ENCODE measurements around the gene LXN. TPM values are rescaled to one million over a fixed set of nuclear protein-coding genes. Genes with fewer than 3 reads are reported as not detected.

The LXN gene
- total RNA-seq, 2 experiments from 2014 or later, result 7.1 to 7.8 TPM

GRCh38 chr3:158660711-158661110, 11.7 kb downstream of the LXN start:
- no peak for TF ChIP-seq CTCF (IDR thresholded peaks at IDR 0.05)
- Mint-ChIP-seq H3K36me3 (ENCODE audit: low read depth) (peaks cover 43% of the 10 kb centered on the region), H3K27me3 (no peaks in the 10 kb centered on the region), H3K4me3 (no peak overlapping the region), H3K4me1 (ENCODE audit: low read depth) (peaks cover 13% of the 10 kb centered on the region), H3K27ac (no peak overlapping the region), H3K9me3 (no peaks in the 10 kb centered on the region)
- ATAC-seq, result no peak
- ChIA-PET POLR2A (no interaction called here), CTCF (interaction anchor here (0.8 to 4.0 kb wide), 11 partner anchors 7 to 134 kb away, joined by 3 to 65 read pairs (median 16); partner anchors contain the start of genes GFM1 and LXN)
- no peak for DNase-seq
- intact Hi-C loops (cut with micrococcal nuclease), result no loop called here

GRCh38 chr3:158659454-158660237, 12.8 kb downstream of the LXN start:
- no peaks in the 10 kb centered on the region for H3K27me3 Mint-ChIP-seq
- H3K4me1 Mint-ChIP-seq (ENCODE audit: low read depth), result peaks cover 13% of the 10 kb centered on the region
- H3K27ac Mint-ChIP-seq, result no peak overlapping the region
- peak; percentile 65 for DNase-seq
- H3K9me3 Mint-ChIP-seq, result no peaks in the 10 kb centered on the region
- no peak overlapping the region for H3K4me3 Mint-ChIP-seq
- intact Hi-C loops (cut with micrococcal nuclease), result loop anchor here (5.0 kb wide), 1 partner anchor 133 kb away; no protein-coding TSS in a partner anchor
- H3K36me3 Mint-ChIP-seq (ENCODE audit: low read depth), result peaks cover 43% of the 10 kb centered on the region
- peak; percentile 93 for ATAC-seq
- POLR2A ChIA-PET, result interaction anchor here (1.3 kb wide), 1 partner anchor 15 kb away, joined by 7 read pairs; the partner anchor contains the start of gene GFM1
- peak; percentile 60 for TF ChIP-seq CTCF (IDR thresholded peaks at IDR 0.05)
- CTCF ChIA-PET, result interaction anchor here (0.7 to 4.0 kb wide), 26 partner anchors 8 to 704 kb away, joined by 3 to 65 read pairs (median 6); partner anchors contain the start of genes GFM1, LXN and MFSD1

DNA sequence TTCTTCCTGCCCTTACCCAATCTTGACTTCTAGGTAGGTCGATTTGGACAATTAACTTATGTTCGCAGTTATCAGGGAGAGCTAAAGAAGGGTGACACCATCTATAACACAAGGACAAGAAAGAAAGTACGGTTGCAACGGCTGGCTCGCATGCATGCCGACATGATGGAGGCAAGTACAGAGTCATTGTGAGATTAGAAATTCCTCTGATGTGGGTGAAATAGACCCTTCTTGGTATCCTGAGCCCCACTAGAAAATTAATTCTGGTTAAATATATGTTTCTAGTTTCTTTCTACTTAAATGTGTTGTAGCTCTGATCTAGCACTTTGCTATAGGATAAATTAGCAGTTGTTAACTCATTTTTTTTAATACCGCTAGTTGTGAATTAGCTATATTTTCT, 13.6 kb downstream of the LXN start:
- peak; percentile 56 for ATAC-seq
- Mint-ChIP-seq H3K4me1 (ENCODE audit: low read depth) (peaks cover 9% of the 10 kb centered on the region), H3K4me3 (no peak overlapping the region), H3K36me3 (ENCODE audit: low read depth) (peaks cover 37% of the 10 kb centered on the region), H3K9me3 (no peaks in the 10 kb centered on the region), H3K27ac (peak overlapping the region; percentile 25), H3K27me3 (no peaks in the 10 kb centered on the region)
- intact Hi-C loops (cut with micrococcal nuclease), result loop anchor here (5.0 kb wide), 1 partner anchor 133 kb away; no protein-coding TSS in a partner anchor
- ChIA-PET POLR2A (interaction anchor here (1.3 kb wide), 1 partner anchor 15 kb away, joined by 7 read pairs; the partner anchor contains the start of gene GFM1), CTCF (interaction anchor here (0.7 to 4.0 kb wide), 20 partner anchors 8 to 703 kb away, joined by 3 to 65 read pairs (median 8); partner anchors contain the start of genes GFM1, LXN and MFSD1)
- peak; percentile 20 for DNase-seq
- TF ChIP-seq CTCF (IDR thresholded peaks at IDR 0.05), result no peak

DNA sequence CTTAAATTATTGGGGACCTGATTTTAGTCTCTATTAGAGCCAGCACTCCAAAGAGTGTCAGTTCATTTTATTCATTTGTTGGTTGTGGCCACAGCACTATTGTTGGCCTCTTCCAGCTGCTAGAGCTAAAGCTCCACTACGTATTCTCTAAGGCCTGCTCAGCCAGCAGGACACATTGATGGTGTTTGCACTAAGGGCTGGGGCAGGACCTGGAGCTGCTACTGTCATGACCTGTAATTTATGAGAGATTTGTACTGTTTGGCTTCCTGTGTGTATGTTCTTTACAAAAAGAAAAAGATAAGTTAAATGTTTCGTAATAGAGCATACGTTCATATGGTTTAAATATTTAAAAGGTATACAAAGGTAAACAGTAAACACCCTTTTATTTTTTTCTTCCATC, 20.0 kb downstream of the LXN start:
- no peaks in the 10 kb centered on the region for H3K27me3 Mint-ChIP-seq
- intact Hi-C loops (cut with micrococcal nuclease), result no loop called here
- H3K9me3 Mint-ChIP-seq, result no peaks in the 10 kb centered on the region
- H3K36me3 Mint-ChIP-seq (ENCODE audit: low read depth), result peaks cover 39% of the 10 kb centered on the region
- no peak overlapping the region for H3K27ac Mint-ChIP-seq
- H3K4me3 Mint-ChIP-seq, result no peak overlapping the region
- no peak for ATAC-seq
- CTCF ChIA-PET, result interaction anchor here (1.1 to 2.5 kb wide), 2 partner anchors 8 to 75 kb away, joined by 3 to 17 read pairs; no protein-coding TSS in a partner anchor
- H3K4me1 Mint-ChIP-seq (ENCODE audit: low read depth), result peaks cover 21% of the 10 kb centered on the region
- POLR2A ChIA-PET, result no interaction called here
- DNase-seq, result no peak
- TF ChIP-seq CTCF (IDR thresholded peaks at IDR 0.05), result no peak

GRCh38 chr3:158651192-158651591, 21.3 kb downstream of the LXN start:
- no peak for TF ChIP-seq CTCF (IDR thresholded peaks at IDR 0.05)
- Mint-ChIP-seq H3K27me3 (no peaks in the 10 kb centered on the region), H3K36me3 (ENCODE audit: low read depth) (peaks cover 38% of the 10 kb centered on the region), H3K4me1 (ENCODE audit: low read depth) (peaks cover 26% of the 10 kb centered on the region), H3K9me3 (no peaks in the 10 kb centered on the region), H3K4me3 (no peak overlapping the region), H3K27ac (peak overlapping the region; percentile 27)
- POLR2A ChIA-PET, result no interaction called here
- DNase-seq (no peak), ATAC-seq (no peak)
- intact Hi-C loops (cut with micrococcal nuclease), result no loop called here
- CTCF ChIA-PET, result interaction anchor here (1.1 to 2.5 kb wide), 2 partner anchors 9 to 76 kb away, joined by 3 to 17 read pairs; no protein-coding TSS in a partner anchor
